ENCODE data around the gene IQCB1.
A peak's percentile ranks its signal among the peaks of the same experiment; 100 is the strongest.
"Not testable (repeated sequence)": the region's sequence is repeated elsewhere in the genome, so short reads cannot be mapped to it uniquely, and the experiment has no call there.

Gene IQCB1

DNA sequence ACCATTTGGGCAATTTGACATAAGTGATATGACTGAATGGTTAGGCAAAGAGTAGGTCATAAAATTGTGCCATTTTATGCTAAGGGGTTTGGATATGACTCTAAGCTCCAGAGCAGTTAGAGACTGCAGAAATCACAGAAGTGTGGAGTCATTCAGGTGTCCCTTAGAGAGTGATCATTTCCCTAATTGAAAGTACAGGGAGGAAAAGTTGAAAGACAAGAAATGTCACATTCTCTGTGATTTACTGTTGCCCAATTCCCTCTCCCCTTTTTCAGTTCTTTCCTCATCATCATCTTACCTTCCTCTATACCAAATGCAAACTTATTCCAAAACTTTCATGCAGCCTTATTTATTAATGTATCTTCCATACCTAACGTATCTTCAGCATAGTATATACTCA is 82.6 kb downstream of the IQCB1 start:
- H3K27ac ChIP-seq, result no peak overlapping the region
- TF ChIP-seq CTCF (conservative IDR thresholded peaks at IDR 0.05), result no peak

DNA sequence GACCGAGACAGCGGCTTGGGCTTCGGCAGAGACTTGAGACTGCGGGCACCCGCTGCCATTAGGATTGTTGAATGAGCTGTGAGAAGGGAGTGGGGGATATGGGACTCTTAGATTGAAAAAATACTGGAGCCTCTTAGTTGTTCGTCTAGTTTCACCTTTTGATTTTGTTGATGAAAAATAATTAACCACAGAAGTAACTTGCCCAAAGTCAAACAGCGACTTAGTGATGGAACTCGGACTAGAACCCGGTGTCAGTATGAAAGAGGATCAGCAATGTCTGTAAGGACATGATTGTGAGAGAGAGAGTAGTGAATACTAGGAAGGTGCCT is 84.8 kb downstream of the IQCB1 start:
- H3K27ac ChIP-seq, result peak overlapping the region; percentile 93
- no peak for TF ChIP-seq CTCF (conservative IDR thresholded peaks at IDR 0.05)

DNA sequence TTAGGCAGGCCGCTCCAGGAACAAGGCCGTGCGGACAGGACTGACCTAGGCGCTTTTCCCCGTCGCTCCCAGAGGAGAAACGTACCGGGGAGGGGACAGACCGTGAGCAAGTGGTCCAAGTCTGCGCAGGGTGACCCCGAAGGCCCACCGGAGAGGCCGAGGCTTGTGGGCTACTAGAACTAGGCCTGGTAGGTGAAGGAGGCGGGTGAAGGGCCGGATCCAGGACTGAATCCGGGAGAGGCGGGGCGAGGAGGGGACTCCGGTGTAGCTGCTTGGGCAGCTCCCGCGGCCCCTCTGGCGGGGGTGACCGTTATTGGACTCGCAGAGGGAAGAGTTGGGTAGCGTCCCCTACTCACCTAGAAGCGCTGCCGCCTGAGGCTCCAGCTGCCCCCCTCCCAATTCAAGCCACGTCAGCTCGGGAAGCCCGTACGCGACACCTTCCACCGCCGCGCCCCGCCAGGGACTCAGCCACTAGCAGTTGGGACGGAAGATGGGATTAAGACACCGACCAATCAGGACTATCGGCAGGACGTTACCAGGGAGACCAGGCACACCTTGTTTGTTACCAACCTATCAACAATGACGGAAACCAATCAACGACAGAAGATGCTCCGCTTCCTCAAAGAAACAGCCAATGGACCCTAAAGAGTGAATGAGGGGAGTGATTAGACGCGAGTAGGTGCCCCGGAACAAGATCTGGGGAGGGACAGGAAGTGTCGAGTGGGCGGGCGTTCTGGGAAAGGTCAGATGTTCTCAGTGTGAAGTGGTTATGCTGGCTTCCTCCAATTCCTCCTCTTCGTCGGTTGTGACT is 85.4 kb downstream of the IQCB1 start, which contains the start of gene GOLGB1:
Gene GOLGB1 (minus strand): TSS at position 466 of the 811 bp plus-strand sequence. CDS start 18,770 bp downstream, outside the sequence.
- no peak for TF ChIP-seq CTCF (conservative IDR thresholded peaks at IDR 0.05)
- peak within 1 kb of the TSS; percentile 93 for H3K27ac ChIP-seq

GRCh38 chr3:121748680-121749275 is 86.1 kb downstream of the IQCB1 start:
- no peak for TF ChIP-seq CTCF (conservative IDR thresholded peaks at IDR 0.05)
- H3K27ac ChIP-seq, result peak overlapping the region; percentile 93

DNA sequence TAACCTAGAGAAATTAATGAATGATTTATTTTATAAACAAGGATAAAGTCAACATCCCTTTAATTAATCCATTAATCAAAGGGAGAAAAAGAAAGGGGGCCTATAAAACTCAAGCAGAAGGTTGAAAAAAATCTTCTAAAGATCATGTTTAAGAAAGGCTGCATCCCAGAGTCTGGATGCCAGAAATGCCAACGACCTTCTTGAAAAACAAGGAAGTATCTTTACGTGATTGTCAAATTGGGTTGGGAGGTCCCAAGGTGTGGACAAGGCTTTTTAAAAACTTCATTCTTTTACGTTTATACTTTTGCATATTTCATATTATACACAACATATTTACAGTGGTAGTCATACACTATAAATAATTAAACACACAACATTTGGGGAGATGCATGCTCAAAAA is 86.9 kb downstream of the IQCB1 start:
- H3K27ac ChIP-seq, result peak overlapping the region; percentile 93
- no peak for TF ChIP-seq CTCF (conservative IDR thresholded peaks at IDR 0.05)

- not testable (repeated sequence) for H3K27ac ChIP-seq
Observed at GRCh38 chr3:121743106-121743505, 91.8 kb downstream of the IQCB1 start.

DNA sequence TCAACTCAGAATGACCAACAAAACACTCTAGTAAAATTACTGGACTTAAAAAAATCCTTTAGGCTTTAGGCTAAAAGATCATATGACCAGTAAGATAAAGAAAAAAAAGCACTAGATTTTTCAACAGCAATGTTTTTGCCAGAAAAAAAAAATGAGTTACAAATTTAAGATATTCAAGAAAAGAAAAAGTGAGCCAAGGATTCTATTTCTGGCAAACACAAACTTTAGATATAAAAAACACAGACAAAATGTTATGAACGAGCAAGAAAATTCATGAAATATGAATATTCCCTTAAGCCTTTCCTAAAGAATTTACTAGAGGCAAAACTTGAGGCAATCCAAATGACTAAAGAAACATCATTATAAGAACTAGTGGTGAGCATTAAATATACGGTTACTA is 94.0 kb downstream of the IQCB1 start:
- no peak overlapping the region for H3K27ac ChIP-seq
- TF ChIP-seq CTCF (conservative IDR thresholded peaks at IDR 0.05), result no peak

- TF ChIP-seq CTCF (conservative IDR thresholded peaks at IDR 0.05), result no peak
- no peak overlapping the region for H3K27ac ChIP-seq
Observed at GRCh38 chr3:121739902-121740301, 95.0 kb downstream of the IQCB1 start.

All from VCaP (cell line).